ENCODE measurements around the gene TRERF1. TPM values are rescaled to one million over a fixed set of nuclear protein-coding genes. Genes with fewer than 3 reads are reported as not detected.

The TRERF1 gene
- total and polyA plus RNA-seq, 2 of the 4 experiments (the other 2 are of a cell fraction): 6.3 to 9.9 TPM

DNA sequence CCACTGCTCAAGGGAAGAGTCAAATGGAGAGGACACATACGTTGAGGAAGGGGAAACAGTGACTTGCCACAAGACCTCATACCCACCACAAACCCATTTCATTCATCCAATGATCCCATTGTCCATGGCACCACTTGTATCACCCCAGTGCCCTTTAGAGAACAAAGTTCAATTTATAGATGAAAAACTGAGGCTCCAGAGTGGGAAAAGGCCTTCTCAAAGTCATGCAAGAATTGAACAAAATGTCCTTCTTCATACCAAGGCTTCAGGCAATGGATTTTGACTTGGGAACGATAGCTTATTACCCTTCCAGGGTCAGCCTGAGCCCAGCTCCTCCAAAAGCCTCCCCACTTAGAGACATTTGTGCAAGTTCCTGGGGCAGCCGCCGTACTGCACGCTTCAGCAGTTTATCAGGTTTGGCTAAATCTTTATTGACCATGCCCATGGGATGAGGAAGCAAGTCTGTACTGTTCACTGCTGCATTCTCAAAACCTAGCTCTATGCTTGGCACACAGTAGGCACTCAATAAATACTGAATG is 186.8 kb downstream of the TRERF1 start:
- BruUV-seq (replicated peaks): no TSS peak
- in situ Hi-C loops (cut with MboI; ENCODE audit: low sequenced_read_pairs) (loop anchor here (5.0 kb wide), 1 partner anchor 282 kb away; no protein-coding TSS in a partner anchor), dilution Hi-C loops (cut with HindIII; ENCODE audit: low sequenced_read_pairs, unreplicated experiment) (no loop called here), intact Hi-C loops (cut with micrococcal nuclease) (loop anchor here (5.0 kb wide), 1 partner anchor 282 kb away; no protein-coding TSS in a partner anchor)
- TF ChIP-seq MAFK (IDR thresholded peaks at IDR 0.05; ENCODE audit: low read depth, low read length): no peak
- TF ChIP-seq, protein P1, sequence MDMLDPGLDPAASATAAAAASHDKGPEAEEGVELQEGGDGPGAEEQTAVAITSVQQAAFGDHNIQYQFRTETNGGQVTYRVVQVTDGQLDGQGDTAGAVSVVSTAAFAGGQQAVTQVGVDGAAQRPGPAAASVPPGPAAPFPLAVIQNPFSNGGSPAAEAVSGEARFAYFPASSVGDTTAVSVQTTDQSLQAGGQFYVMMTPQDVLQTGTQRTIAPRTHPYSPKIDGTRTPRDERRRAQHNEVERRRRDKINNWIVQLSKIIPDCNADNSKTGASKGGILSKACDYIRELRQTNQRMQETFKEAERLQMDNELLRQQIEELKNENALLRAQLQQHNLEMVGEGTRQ (IDR thresholded peaks at IDR 0.05; ENCODE audit: low read depth, low read length): no peak
- no peak for TF ChIP-seq RCOR1 (IDR thresholded peaks at IDR 0.05; ENCODE audit: insufficient replicate concordance, low read length)
- TF ChIP-seq POLR2A (IDR thresholded peaks at IDR 0.05; ENCODE audit: low read depth, low read length): no peak
- TF ChIP-seq NFE2L2 (IDR thresholded peaks at IDR 0.05; ENCODE audit: low read depth, low read length): no peak
- TF ChIP-seq MAZ (IDR thresholded peaks at IDR 0.05; ENCODE audit: borderline replicate concordance, low read depth, low read length): no peak
- no peak for TF ChIP-seq SMC3 (IDR thresholded peaks at IDR 0.05; ENCODE audit: low read depth, low read length)
- no peak for TF ChIP-seq CHD1 (IDR thresholded peaks at IDR 0.05; ENCODE audit: low read depth, low read length)
- TF ChIP-seq, protein P2, sequence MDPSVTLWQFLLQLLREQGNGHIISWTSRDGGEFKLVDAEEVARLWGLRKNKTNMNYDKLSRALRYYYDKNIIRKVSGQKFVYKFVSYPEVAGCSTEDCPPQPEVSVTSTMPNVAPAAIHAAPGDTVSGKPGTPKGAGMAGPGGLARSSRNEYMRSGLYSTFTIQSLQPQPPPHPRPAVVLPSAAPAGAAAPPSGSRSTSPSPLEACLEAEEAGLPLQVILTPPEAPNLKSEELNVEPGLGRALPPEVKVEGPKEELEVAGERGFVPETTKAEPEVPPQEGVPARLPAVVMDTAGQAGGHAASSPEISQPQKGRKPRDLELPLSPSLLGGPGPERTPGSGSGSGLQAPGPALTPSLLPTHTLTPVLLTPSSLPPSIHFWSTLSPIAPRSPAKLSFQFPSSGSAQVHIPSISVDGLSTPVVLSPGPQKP (IDR thresholded peaks at IDR 0.05; ENCODE audit: borderline replicate concordance, low read depth, low read length): no peak
- no peak for TF ChIP-seq MXI1 (IDR thresholded peaks at IDR 0.05; ENCODE audit: borderline replicate concordance, low read depth, low read length)
- no peak for TF ChIP-seq FOS (IDR thresholded peaks at IDR 0.05; ENCODE audit: low read depth, low read length)
- TF ChIP-seq RAD21 (IDR thresholded peaks at IDR 0.05; ENCODE audit: low read length): no peak
- no peak for TF ChIP-seq CEBPB (IDR thresholded peaks at IDR 0.05; ENCODE audit: low read depth, low read length)
- TF ChIP-seq, protein P3, sequence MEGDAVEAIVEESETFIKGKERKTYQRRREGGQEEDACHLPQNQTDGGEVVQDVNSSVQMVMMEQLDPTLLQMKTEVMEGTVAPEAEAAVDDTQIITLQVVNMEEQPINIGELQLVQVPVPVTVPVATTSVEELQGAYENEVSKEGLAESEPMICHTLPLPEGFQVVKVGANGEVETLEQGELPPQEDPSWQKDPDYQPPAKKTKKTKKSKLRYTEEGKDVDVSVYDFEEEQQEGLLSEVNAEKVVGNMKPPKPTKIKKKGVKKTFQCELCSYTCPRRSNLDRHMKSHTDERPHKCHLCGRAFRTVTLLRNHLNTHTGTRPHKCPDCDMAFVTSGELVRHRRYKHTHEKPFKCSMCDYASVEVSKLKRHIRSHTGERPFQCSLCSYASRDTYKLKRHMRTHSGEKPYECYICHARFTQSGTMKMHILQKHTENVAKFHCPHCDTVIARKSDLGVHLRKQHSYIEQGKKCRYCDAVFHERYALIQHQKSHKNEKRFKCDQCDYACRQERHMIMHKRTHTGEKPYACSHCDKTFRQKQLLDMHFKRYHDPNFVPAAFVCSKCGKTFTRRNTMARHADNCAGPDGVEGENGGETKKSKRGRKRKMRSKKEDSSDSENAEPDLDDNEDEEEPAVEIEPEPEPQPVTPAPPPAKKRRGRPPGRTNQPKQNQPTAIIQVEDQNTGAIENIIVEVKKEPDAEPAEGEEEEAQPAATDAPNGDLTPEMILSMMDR (conservative IDR thresholded peaks at IDR 0.05; ENCODE audit: low read depth, low read length): no peak
- TF ChIP-seq BHLHE40 (IDR thresholded peaks at IDR 0.05; ENCODE audit: low read depth, low read length): no peak
- Histone ChIP-seq H3K18ac (ENCODE audit: low read depth, low read length) (no peak overlapping the region), H3K4me1 (ENCODE audit: control insufficient read depth, insufficient read depth, low read length) (peaks cover 13% of the 10 kb centered on the region), H2AK5ac (ENCODE audit: low read depth, low read length) (no peak overlapping the region), H2BK15ac (ENCODE audit: low read depth, low read length) (no peak overlapping the region), H3K27ac (ENCODE audit: insufficient read depth, low read length) (no peak overlapping the region), H4K20me1 (ENCODE audit: insufficient read depth, low read length) (no peaks in the 10 kb centered on the region), H4K5ac (ENCODE audit: low read depth, low read length) (no peak overlapping the region), H3K9me3 (ENCODE audit: control insufficient read depth, insufficient read depth, low read length) (no peaks in the 10 kb centered on the region), H2AFZ (replicated peaks; ENCODE audit: low read length, poor library complexity) (no peak overlapping the region), H3K27me3 (ENCODE audit: control insufficient read depth, insufficient read depth, low read length) (no peaks in the 10 kb centered on the region), H3K14ac (replicated peaks; ENCODE audit: low read depth, low read length) (no peak overlapping the region), H3K4ac (ENCODE audit: low read depth, low read length) (no peak overlapping the region), H2AK9ac (replicated peaks; ENCODE audit: low read depth, low read length, poor library complexity) (no peak overlapping the region), H3K23ac (ENCODE audit: low read depth, low read length) (no peak overlapping the region), H2BK20ac (ENCODE audit: low read depth, low read length) (no peak overlapping the region), H3K36me3 (ENCODE audit: control insufficient read depth, insufficient read depth, low read length) (peaks cover 40% of the 10 kb centered on the region), H3K4me3 (ENCODE audit: insufficient read depth, low read depth, low read length) (no peak overlapping the region), H3K79me1 (ENCODE audit: low read depth in 1 of 2, low read length in 2 of 2) (peaks cover 15 to 57% of the 10 kb centered on the region in 2 experiments), H2BK5ac (ENCODE audit: low read depth, low read length, poor library complexity, severe bottlenecking) (no peak overlapping the region), H3K4me2 (ENCODE audit: low read depth, low read length) (no peak overlapping the region), H3K9ac (ENCODE audit: low read depth, low read length) (no peak overlapping the region), H3K56ac (ENCODE audit: extremely low read depth, insufficient read depth, low read length) (no peak overlapping the region), H4K91ac (ENCODE audit: insufficient read depth, low read depth, low read length) (no peak overlapping the region; the same call in 1 of the 2 replicates), H4K8ac (ENCODE audit: low read depth in 2 of 2, low read length in 2 of 2) (no peak overlapping the region), H2BK120ac (ENCODE audit: low read depth, low read length) (no peak overlapping the region), H3K9me1 (ENCODE audit: insufficient read depth, low read length) (peaks cover 34% of the 10 kb centered on the region)
- no CpG with 5 or more reads among the region's 5 CpGs for WGBS, 2 experiments (ENCODE audit: extremely low coverage in 2 of 2, insufficient read length in 1 of 2)
- ATAC-seq (ENCODE audit: low read depth) (no peak), DNase-seq (no peak)
- CTCF ChIA-PET: no interaction called here
- POLR2A ChIA-PET (ENCODE audit: unreplicated experiment): no interaction called here

All from IMR-90 (cell line).